ENCODE measurements around the gene PALD1.

Gene PALD1

GRCh38 chr10:70561558-70561957 lies 83.0 kb downstream of the PALD1 start:
- no peak overlapping the region for H3K4me3 ChIP-seq
- TF ChIP-seq, protein P1, sequence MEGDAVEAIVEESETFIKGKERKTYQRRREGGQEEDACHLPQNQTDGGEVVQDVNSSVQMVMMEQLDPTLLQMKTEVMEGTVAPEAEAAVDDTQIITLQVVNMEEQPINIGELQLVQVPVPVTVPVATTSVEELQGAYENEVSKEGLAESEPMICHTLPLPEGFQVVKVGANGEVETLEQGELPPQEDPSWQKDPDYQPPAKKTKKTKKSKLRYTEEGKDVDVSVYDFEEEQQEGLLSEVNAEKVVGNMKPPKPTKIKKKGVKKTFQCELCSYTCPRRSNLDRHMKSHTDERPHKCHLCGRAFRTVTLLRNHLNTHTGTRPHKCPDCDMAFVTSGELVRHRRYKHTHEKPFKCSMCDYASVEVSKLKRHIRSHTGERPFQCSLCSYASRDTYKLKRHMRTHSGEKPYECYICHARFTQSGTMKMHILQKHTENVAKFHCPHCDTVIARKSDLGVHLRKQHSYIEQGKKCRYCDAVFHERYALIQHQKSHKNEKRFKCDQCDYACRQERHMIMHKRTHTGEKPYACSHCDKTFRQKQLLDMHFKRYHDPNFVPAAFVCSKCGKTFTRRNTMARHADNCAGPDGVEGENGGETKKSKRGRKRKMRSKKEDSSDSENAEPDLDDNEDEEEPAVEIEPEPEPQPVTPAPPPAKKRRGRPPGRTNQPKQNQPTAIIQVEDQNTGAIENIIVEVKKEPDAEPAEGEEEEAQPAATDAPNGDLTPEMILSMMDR (IDR thresholded peaks at IDR 0.05): no peak
- no peak for DNase-seq (ENCODE audit: low spot score)
- H3K27ac ChIP-seq: no peak overlapping the region

DNA sequence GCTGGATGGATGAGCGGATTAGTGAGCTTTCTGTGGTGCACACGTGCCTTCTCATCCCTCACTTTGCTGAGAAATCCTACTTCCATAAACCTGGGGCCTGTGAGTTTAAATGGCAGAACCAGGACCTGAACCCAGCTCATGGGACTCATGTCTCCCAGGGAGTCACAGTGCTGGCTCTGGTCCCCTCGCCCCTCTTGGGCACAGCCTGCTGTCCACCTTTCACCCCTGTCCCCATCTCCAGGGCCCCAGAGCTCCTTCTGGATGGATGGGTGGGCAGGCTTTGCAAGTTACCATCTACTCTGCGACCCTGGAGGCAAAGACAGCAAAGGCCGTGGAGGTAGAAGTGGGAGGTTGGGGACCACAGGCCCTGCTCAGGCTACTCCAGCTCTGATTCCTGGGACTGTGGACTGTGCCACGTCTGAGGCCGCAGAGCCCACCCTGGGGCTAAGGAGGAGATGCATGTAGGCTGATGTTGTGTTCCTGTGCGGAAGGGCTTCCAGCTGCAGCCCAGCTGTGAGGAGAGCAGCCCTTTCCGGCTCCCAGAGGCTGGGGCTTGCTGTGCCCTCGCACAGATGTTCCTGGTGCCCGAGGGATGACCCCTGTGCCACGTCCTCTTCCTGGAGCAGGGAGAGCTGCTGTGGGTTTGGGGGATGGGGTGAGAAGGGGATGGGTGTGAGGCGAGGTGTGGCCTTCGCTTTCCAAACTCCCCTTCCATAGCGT lies 83.6 kb downstream of the PALD1 start:
- no peak for DNase-seq (ENCODE audit: low spot score)
- H3K4me3 ChIP-seq: no peak overlapping the region
- no peak overlapping the region for H3K27ac ChIP-seq
- TF ChIP-seq, protein P1 (IDR thresholded peaks at IDR 0.05): no peak

GRCh38 chr10:70563230-70563629 lies 84.7 kb downstream of the PALD1 start:
- no peak for DNase-seq (ENCODE audit: low spot score)
- H3K27ac ChIP-seq: no peak overlapping the region
- no peak overlapping the region for H3K4me3 ChIP-seq
- TF ChIP-seq, protein P1 (IDR thresholded peaks at IDR 0.05): no peak

GRCh38 chr10:70564113-70564725 lies 85.7 kb downstream of the PALD1 start:
- Histone ChIP-seq H3K27ac (no peak overlapping the region), H3K4me3 (no peak overlapping the region)
- TF ChIP-seq, protein P1 (IDR thresholded peaks at IDR 0.05): no peak
- DNase-seq (ENCODE audit: low spot score): no peak

- no peak overlapping the region for H3K27ac ChIP-seq
- no peak for DNase-seq (ENCODE audit: low spot score)
- TF ChIP-seq, protein P1 (IDR thresholded peaks at IDR 0.05): no peak
- H3K4me3 ChIP-seq: no peak overlapping the region
Measured at GRCh38 chr10:70564901-70565351, 86.4 kb downstream of the PALD1 start.

- no peak for DNase-seq (ENCODE audit: low spot score)
- TF ChIP-seq, protein P1 (IDR thresholded peaks at IDR 0.05): no peak
Measured at GRCh38 chr10:70565556-70566514, 87.3 kb downstream of the PALD1 start.

More at GRCh38 chr10:70565556-70566514, 87.3 kb downstream of the PALD1 start:
- no peak overlapping the region for H3K4me3 ChIP-seq
- H3K27ac ChIP-seq: no peak overlapping the region

Measured in coronary artery (tissue), 2 donors.